ENCODE data around the gene TST.

TST gene

GRCh38 chr22:37030560-37031281, 11.5 kb upstream of the TST start:
- DNase-seq, result no peak

- DNase-seq, result no peak
Measured at GRCh38 chr22:37028692-37029674, 9.7 kb upstream of the TST start.

- no peak for DNase-seq
Measured at GRCh38 chr22:37027556-37027955, 8.3 kb upstream of the TST start.

GRCh38 chr22:37026325-37026724, 7.1 kb upstream of the TST start:
- no peak for DNase-seq

GRCh38 chr22:37025500-37026070, 6.3 kb upstream of the TST start:
- DNase-seq, result no peak

- DNase-seq, result no peak
Measured at GRCh38 chr22:37024339-37025157, 5.3 kb upstream of the TST start.

GRCh38 chr22:37023743-37024338, 4.6 kb upstream of the TST start:
- DNase-seq, result no peak

- no peak for DNase-seq
Measured at GRCh38 chr22:37022483-37023337, 3.5 kb upstream of the TST start.

GRCh38 chr22:37021710-37022482, 2.6 kb upstream of the TST start:
- DNase-seq, result no peak

- no peak for DNase-seq
Measured at GRCh38 chr22:37021041-37021440, 1.8 kb upstream of the TST start.

- DNase-seq, result no peak
Measured at GRCh38 chr22:37020192-37020479, 889 bp upstream of the TST start.

GRCh38 chr22:37018815-37019308, 385 bp downstream of the TST start:
- DNase-seq, result peak; percentile 78

GRCh38 chr22:37018086-37018814, 997 bp downstream of the TST start:
- DNase-seq, result no peak

GRCh38 chr22:37017356-37017755, 1.9 kb downstream of the TST start:
- DNase-seq, result no peak

GRCh38 chr22:37016134-37016910, 2.9 kb downstream of the TST start:
- no peak for DNase-seq

- no peak for DNase-seq
Measured at GRCh38 chr22:37015587-37015878, 3.7 kb downstream of the TST start.

GRCh38 chr22:37014835-37015586, 4.2 kb downstream of the TST start:
- no peak for DNase-seq

GRCh38 chr22:37014415-37014806, 4.8 kb downstream of the TST start:
- DNase-seq, result no peak

GRCh38 chr22:37012956-37013355, 6.3 kb downstream of the TST start:
- no peak for DNase-seq

Measured in islet precursor cell (in vitro differentiated cells).